Natural killer cell (primary cell): ENCODE measurements around the gene TBXA2R. TPM values are rescaled to one million over a fixed set of nuclear protein-coding genes. Genes with fewer than 3 reads are reported as not detected.

ENCODE experiments used
- ATAC-seq, 3 donors: fragments of 150-1000 bp in 2 of 3; fragments of 200-7000 bp in 1 of 3; cut with Tn5 transposase; 1 replicate in 1 of 3; 2 replicates in 2 of 3; pipeline ENCODE4 v1.10.0; 2021; ENCODE audit warnings: mild to moderate bottlenecking in 2 of 3, moderate library complexity in 2 of 3
- DNase-seq, 2 donors: peaks; one replicate each; pipeline versions ENCODE4 v3.0.0 to v3.0.0-alpha.2; 2013 to 2021; ENCODE audit warnings: mixed read lengths in 1 of 2
- H3K27ac ChIP-seq: one replicate; pipeline ENCODE4 v1.5.1; 2013; ENCODE audit warnings: mild to moderate bottlenecking, low read length
- H3K27me3 ChIP-seq: one replicate; pipeline ENCODE4 v1.6.1; 2013; ENCODE audit warnings: low read length; ENCODE audit not compliant: control insufficient read depth, insufficient read depth
- H3K36me3 ChIP-seq: one replicate; pipeline ENCODE4 v1.6.1; 2013; ENCODE audit warnings: low read length; ENCODE audit not compliant: control insufficient read depth, insufficient read depth
- H3K4me1 ChIP-seq: one replicate; pipeline ENCODE4 v1.6.1; 2013; ENCODE audit warnings: low read length; ENCODE audit not compliant: control insufficient read depth, insufficient read depth
- H3K4me3 ChIP-seq: one replicate; pipeline ENCODE4 v1.5.1; 2013; ENCODE audit warnings: low read length
- H3K9me3 ChIP-seq: one replicate; pipeline ENCODE4 v1.6.1; 2013; ENCODE audit warnings: low read length; ENCODE audit not compliant: control insufficient read depth, insufficient read depth
- H3K27ac Mint-ChIP-seq, 2 donors: one replicate each; pipeline ENCODE4 v1.8.0; 2022; ENCODE audit warnings: mild to moderate bottlenecking in 2 of 2, mixed read lengths in 2 of 2, moderate library complexity in 1 of 2
- H3K27me3 Mint-ChIP-seq, 2 donors: one replicate each; pipeline ENCODE4 v1.8.0; 2022; ENCODE audit warnings: low read depth in 2 of 2, mixed read lengths in 2 of 2
- H3K36me3 Mint-ChIP-seq: one replicate; pipeline ENCODE4 v1.8.0; 2022; ENCODE audit warnings: mixed read lengths
- H3K4me1 Mint-ChIP-seq, 2 donors: one replicate each; pipeline ENCODE4 v1.8.0; 2022; ENCODE audit warnings: mixed read lengths in 2 of 2
- H3K4me3 Mint-ChIP-seq: one replicate; pipeline ENCODE4 v1.8.0; 2022; ENCODE audit warnings: mild to moderate bottlenecking, moderate library complexity, mixed read lengths
- H3K9me3 Mint-ChIP-seq, 2 donors: one replicate each; pipeline ENCODE4 v1.8.0; 2022; ENCODE audit warnings: mixed read lengths in 2 of 2
- WGBS: methylation state at CpG from one replicate; pipeline ENCODE4 v1.1.7; 2013; ENCODE audit warnings: missing lambda C conversion rate; ENCODE audit not compliant: insufficient coverage; 5-methylcytosine and 5-hydroxymethylcytosine counted together
- intact Hi-C: fragments of 100-400 bp; cut with micrococcal nuclease; formaldehyde crosslinking; loops from one replicate; pipeline ENCODE4 v1.14.2; 2022
- total RNA-seq, 4 donors: library from RNA; stranded (reverse); fragments of 120-200 nt in 1 of 4; gene quantifications; one replicate each; pipeline versions ENCODE4 v1.2.3 to v1.2.4, GENCODE V29; 2013 to 2022
- TF ChIP-seq, protein P1 (sequence below): fragments of 200-600 bp; IDR thresholded peaks from one replicate; pipeline ENCODE4 v1.8.0; 2022; ENCODE audit warnings: antibody characterized with exemption

Gene TBXA2R
- total RNA-seq, 3 donors from 2014 or later (not counting 1 experiment from before 2014, with no cell fraction given): 1.4 to 2.1 (median 2.1) TPM

DNA sequence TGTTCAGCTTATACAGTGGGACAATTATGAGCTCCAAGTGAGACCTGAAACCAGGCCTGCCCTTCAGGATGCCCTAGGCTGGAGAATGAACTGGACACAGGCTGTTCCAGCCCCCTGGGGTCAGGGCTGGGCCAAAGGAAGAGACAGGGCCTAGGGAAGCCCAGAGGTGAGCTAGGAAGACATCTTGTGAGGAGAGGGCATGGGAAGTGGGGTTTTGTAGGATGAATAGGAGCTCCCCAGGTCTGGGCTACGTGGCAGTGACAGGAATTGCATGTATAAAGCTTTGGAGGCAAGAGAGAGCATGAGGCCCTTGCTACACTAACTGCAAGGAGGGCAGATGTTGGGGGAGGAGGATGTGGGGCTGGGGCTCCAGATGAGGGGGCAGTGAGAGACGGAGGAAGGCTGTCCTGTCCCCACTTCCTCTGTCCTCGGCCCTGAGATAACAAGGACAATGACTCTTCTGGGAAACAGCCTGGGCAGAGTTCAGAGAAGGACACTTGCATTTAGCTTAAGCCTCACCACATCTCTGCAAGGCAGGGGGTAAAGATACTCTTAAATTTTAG lies 1.5 kb upstream of the TBXA2R start:
- Mint-ChIP-seq H3K4me1 (peaks cover 7 to 21% of the 10 kb centered on the region in 2 donors), H3K4me3 (peak overlapping the region; percentile 71), H3K27me3 (no peaks in the 10 kb centered on the region), H3K36me3 (no peaks in the 10 kb centered on the region), H3K9me3 (no peaks in the 10 kb centered on the region), H3K27ac (peak overlapping the region in 1 of 2 donors; percentile 42)
- H3K27ac ChIP-seq: no peak overlapping the region
- H3K4me1 ChIP-seq: peaks cover 52% of the 10 kb centered on the region
- DNase-seq (no peak), ATAC-seq (no peak)
- TF ChIP-seq, protein P1, sequence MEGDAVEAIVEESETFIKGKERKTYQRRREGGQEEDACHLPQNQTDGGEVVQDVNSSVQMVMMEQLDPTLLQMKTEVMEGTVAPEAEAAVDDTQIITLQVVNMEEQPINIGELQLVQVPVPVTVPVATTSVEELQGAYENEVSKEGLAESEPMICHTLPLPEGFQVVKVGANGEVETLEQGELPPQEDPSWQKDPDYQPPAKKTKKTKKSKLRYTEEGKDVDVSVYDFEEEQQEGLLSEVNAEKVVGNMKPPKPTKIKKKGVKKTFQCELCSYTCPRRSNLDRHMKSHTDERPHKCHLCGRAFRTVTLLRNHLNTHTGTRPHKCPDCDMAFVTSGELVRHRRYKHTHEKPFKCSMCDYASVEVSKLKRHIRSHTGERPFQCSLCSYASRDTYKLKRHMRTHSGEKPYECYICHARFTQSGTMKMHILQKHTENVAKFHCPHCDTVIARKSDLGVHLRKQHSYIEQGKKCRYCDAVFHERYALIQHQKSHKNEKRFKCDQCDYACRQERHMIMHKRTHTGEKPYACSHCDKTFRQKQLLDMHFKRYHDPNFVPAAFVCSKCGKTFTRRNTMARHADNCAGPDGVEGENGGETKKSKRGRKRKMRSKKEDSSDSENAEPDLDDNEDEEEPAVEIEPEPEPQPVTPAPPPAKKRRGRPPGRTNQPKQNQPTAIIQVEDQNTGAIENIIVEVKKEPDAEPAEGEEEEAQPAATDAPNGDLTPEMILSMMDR: no peak
- intact Hi-C loops: no loop called here
- WGBS: 23% methylated on average over 3 of the region's 3 CpGs
- no peak overlapping the region for H3K4me3 ChIP-seq
- H3K36me3 ChIP-seq: peaks cover 15% of the 10 kb centered on the region
- no peaks in the 10 kb centered on the region for H3K27me3 ChIP-seq
- H3K9me3 ChIP-seq: no peaks in the 10 kb centered on the region

DNA sequence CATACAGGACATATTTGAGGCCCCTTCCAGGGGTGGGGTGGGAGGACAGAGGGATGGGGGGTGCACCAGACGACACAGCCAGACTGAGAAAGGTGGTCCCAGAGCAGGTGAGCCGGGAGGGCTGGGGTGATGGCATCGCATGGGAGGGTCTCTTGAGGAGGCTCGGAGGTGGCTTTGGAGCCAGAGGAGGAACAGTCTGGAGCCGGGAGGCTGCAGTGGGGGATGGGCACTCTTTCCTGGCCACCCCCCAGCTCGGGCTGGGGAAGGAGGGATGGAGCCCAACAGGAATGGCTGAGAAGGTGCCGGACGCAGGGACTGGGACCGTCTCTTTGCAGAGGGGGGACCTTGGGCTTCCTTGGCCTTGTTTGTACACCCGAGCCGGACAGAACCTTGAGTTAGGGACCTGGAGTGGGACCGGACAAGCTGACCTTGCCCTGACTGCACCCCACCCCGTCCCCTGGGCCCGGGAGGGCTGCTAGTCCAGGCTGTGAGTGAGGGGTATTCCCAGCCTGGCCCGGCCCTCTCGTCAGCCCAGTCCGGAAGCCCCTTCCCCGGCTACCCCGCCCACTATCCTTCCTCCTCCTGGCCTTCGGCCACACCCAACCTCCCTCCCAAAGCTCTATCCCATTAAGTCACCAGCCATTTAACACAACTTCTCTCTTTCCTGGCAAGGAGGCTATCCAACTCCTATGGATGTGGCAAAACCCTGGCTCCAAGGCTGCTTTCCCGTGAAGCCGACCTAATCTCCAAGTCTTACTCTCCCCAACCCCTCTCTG lies 816 bp upstream of the TBXA2R start:
- no peak for DNase-seq
- Mint-ChIP-seq H3K4me1 (peaks cover 7 to 21% of the 10 kb centered on the region in 2 donors), H3K9me3 (no peaks in the 10 kb centered on the region), H3K36me3 (no peaks in the 10 kb centered on the region), H3K27me3 (no peaks in the 10 kb centered on the region), H3K4me3 (peak overlapping the region; percentile 71), H3K27ac (peak overlapping the region in 1 of 2 donors; percentile 42)
- intact Hi-C loops: no loop called here
- Histone ChIP-seq H3K27me3 (no peaks in the 10 kb centered on the region), H3K27ac (no peak overlapping the region), H3K4me3 (no peak overlapping the region), H3K9me3 (no peaks in the 10 kb centered on the region), H3K36me3 (peaks cover 13% of the 10 kb centered on the region), H3K4me1 (peaks cover 52% of the 10 kb centered on the region)
- ATAC-seq: no peak
- WGBS: 44% methylated on average over 22 of the region's 22 CpGs
- TF ChIP-seq, protein P1: no peak

DNA sequence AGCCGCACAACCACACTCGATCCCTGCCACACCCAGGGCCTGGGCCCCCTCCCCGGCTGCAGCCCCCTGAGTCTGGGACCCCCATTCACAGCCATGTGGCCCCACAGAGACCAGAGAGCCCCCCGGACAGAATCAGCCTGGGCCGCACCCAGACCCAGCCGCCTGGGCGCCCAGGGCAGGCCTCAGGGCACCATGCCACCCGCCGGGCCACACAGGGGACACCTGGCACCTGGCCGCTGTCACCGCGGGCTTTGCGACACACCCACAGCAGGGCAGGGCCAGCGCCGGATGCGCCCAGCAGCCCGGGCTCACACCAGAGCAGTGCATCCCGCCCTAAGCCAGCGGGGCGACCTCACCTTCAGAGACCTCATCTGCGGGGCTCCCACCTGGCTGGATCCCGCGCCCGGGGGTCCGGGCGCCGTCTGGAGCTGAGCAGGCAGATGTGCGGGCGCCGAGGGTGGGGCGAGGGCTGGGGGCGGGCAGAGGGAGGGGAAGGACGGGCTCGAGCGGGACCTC lies 443 bp downstream of the TBXA2R start:
- Histone ChIP-seq H3K27ac (no peak overlapping the region), H3K4me3 (peak overlapping the region; percentile 36), H3K36me3 (peaks cover 4% of the 10 kb centered on the region), H3K27me3 (no peaks in the 10 kb centered on the region), H3K9me3 (no peaks in the 10 kb centered on the region), H3K4me1 (peaks cover 52% of the 10 kb centered on the region)
- TF ChIP-seq, protein P1: no peak
- intact Hi-C loops: no loop called here
- DNase-seq: peak; percentile 38 to 55
- Mint-ChIP-seq H3K4me1 (peaks cover 7 to 21% of the 10 kb centered on the region in 2 donors), H3K27ac (no peak overlapping the region), H3K36me3 (no peaks in the 10 kb centered on the region), H3K4me3 (peak overlapping the region; percentile 38), H3K27me3 (no peaks in the 10 kb centered on the region), H3K9me3 (no peaks in the 10 kb centered on the region)
- ATAC-seq: peak; percentile 41 to 54 (median 52)
- 2% methylated on average over 35 of the region's 35 CpGs for WGBS
